OCI-LY1 (cell line): ENCODE results near the gene TSPAN6.

Source experiments
- H2AFZ ChIP-seq: fragments of 200-600 bp; sonication (generic), shearing (Covaris generic); 2 replicates; pipeline ENCODE4 v1.6.0; 2014; ENCODE audit warnings: antibody characterized with exemption, mild to moderate bottlenecking, low read length
- H3F3A ChIP-seq: fragments of 200-600 bp; sonication (generic), shearing (Covaris generic); 2 replicates; pipeline ENCODE4 v1.6.0; 2014; ENCODE audit warnings: mild to moderate bottlenecking, antibody characterized with exemption, low read length, moderate library complexity; ENCODE audit not compliant: insufficient read depth
- H3K27ac ChIP-seq: fragments of 200-600 bp; sonication (generic); 2 replicates; pipeline ENCODE4 v1.5.1; 2014; ENCODE audit warnings: low read length, mixed run types, mild to moderate bottlenecking, low read depth; ENCODE audit not compliant: poor library complexity, severe bottlenecking
- H3K27me3 ChIP-seq: fragments of 200-600 bp; sonication (generic); 2 replicates; pipeline ENCODE4 v1.6.0; 2014; ENCODE audit warnings: antibody characterized with exemption, mild to moderate bottlenecking, low read length, moderate library complexity; ENCODE audit not compliant: insufficient read depth
- H3K36me3 ChIP-seq: fragments of 200-600 bp; sonication (generic); 2 replicates; pipeline ENCODE4 v1.6.1; 2014; ENCODE audit warnings: mild to moderate bottlenecking, antibody characterized with exemption, low read length, moderate library complexity, mixed read lengths; ENCODE audit not compliant: insufficient read depth
- H3K4me1 ChIP-seq: fragments of 200-600 bp; sonication (generic); 2 replicates; pipeline ENCODE4 v1.5.1; 2014; ENCODE audit warnings: mild to moderate bottlenecking, low read length, moderate library complexity; ENCODE audit not compliant: insufficient read depth, severe bottlenecking
- H3K4me2 ChIP-seq: fragments of 200-600 bp; sonication (generic), shearing (Covaris generic); 2 replicates; pipeline ENCODE4 v1.6.1; 2014; ENCODE audit warnings: low read length
- H3K4me3 ChIP-seq: fragments of 200-600 bp; sonication (generic); 2 replicates; pipeline ENCODE4 v1.5.1; 2014; ENCODE audit warnings: low read length, low read depth, mild to moderate bottlenecking, mixed read lengths; ENCODE audit not compliant: poor library complexity, severe bottlenecking
- H3K79me2 ChIP-seq: fragments of 200-600 bp; shearing (Covaris generic); 2 replicates; pipeline ENCODE4 v1.6.1; 2016; ENCODE audit warnings: mixed run types, low read length, mixed read lengths; ENCODE audit not compliant: insufficient read depth
- H3K9ac ChIP-seq: fragments of 200-600 bp; sonication (generic), shearing (Covaris generic); 2 replicates; pipeline ENCODE4 v1.6.1; 2014; ENCODE audit warnings: mild to moderate bottlenecking, low read length, mixed read lengths
- H3K9me2 ChIP-seq: fragments of 200-600 bp; sonication (generic), shearing (Covaris generic); 2 replicates; pipeline ENCODE4 v1.6.1; 2014; ENCODE audit warnings: low read depth, mild to moderate bottlenecking, low read length, mixed read lengths
- H3K9me3 ChIP-seq: fragments of 200-600 bp; shearing (Covaris generic); 2 replicates; pipeline ENCODE4 v1.6.1; 2014; ENCODE audit warnings: low read length, mixed read lengths
- H4K20me1 ChIP-seq: fragments of 200-600 bp; sonication (generic), shearing (Covaris generic); 2 replicates; pipeline ENCODE4 v1.6.0; 2016; ENCODE audit warnings: mild to moderate bottlenecking, low read length; ENCODE audit not compliant: insufficient read depth
- EZH2 ChIP-seq: fragments of 200-600 bp; sonication (generic), shearing (Covaris generic); IDR thresholded peaks from 2 replicates; pipeline ENCODE4 v1.8.0; 2017; ENCODE audit warnings: borderline replicate concordance, mixed run types, mild to moderate bottlenecking, antibody characterized with exemption, low read length, moderate library complexity, mixed read lengths
- TF ChIP-seq, protein P1 (sequence below): fragments of 200-600 bp; sonication (generic), shearing (Covaris generic); IDR thresholded peaks from 2 replicates; pipeline ENCODE4 v1.5.1; 2017; ENCODE audit warnings: mild to moderate bottlenecking, antibody characterized with exemption, low read length, moderate library complexity, mixed read lengths

The TSPAN6 gene

DNA sequence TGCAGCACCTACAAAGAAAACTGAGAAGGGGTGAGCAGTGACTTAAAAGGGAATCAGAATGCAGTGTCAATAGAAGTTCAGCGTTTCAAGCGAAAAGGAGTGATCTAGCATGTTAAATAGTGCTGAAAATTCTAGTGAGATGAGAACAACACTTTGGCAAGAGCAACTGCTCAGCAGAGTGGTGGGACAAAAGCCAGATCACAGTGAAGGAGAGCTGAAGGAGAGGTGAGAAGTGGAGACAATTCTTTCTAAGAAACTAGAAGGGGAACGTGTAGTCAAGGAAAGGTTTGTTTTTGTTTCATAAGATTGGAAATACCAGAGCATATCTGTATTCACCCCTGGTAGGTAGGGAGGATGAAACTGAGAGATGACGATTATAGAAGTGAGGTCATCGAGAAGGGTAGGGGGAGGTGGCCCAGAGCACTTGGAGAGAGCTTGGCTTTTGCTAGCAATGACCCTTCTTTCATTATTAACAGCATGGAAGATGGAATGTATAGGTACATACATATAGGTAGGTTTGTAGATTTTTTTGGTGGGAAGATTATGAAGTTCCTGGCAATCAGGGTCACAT is 41.1 kb upstream of the TSPAN6 start:
- H4K20me1 ChIP-seq: no peaks in the 10 kb centered on the region
- H3F3A ChIP-seq: no peaks in the 10 kb centered on the region
- no peaks in the 10 kb centered on the region for H3K27me3 ChIP-seq
- H2AFZ ChIP-seq: no peak overlapping the region
- no peak overlapping the region for H3K9ac ChIP-seq
- H3K4me2 ChIP-seq: no peak overlapping the region
- no peaks in the 10 kb centered on the region for H3K36me3 ChIP-seq
- H3K27ac ChIP-seq: no peak overlapping the region
- H3K79me2 ChIP-seq: no peaks in the 10 kb centered on the region
- H3K9me2 ChIP-seq: no peaks in the 10 kb centered on the region
- H3K4me1 ChIP-seq: no peaks in the 10 kb centered on the region
- TF ChIP-seq, protein P1, sequence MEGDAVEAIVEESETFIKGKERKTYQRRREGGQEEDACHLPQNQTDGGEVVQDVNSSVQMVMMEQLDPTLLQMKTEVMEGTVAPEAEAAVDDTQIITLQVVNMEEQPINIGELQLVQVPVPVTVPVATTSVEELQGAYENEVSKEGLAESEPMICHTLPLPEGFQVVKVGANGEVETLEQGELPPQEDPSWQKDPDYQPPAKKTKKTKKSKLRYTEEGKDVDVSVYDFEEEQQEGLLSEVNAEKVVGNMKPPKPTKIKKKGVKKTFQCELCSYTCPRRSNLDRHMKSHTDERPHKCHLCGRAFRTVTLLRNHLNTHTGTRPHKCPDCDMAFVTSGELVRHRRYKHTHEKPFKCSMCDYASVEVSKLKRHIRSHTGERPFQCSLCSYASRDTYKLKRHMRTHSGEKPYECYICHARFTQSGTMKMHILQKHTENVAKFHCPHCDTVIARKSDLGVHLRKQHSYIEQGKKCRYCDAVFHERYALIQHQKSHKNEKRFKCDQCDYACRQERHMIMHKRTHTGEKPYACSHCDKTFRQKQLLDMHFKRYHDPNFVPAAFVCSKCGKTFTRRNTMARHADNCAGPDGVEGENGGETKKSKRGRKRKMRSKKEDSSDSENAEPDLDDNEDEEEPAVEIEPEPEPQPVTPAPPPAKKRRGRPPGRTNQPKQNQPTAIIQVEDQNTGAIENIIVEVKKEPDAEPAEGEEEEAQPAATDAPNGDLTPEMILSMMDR: no peak
- TF ChIP-seq EZH2: no peak
- no peaks in the 10 kb centered on the region for H3K9me3 ChIP-seq
- no peak overlapping the region for H3K4me3 ChIP-seq

DNA sequence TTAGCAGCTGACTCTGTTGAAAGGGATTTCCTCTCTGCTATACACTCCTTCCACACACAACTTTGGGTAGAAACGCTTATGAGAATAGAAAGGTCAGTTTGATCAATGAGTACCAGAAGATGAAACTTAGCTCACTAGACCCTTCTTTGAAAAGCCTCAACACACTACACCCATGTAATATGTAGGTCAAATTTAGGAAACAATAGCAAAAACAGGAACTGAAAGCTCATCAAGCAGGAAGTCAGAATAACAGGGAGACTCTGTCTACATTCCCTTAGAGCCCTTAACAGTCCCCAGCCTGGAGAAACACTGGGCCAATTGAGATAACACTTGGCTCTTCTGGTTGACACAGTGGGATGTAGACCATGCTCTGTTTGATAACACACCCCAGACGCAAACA is 38.1 kb upstream of the TSPAN6 start:
- H3K79me2 ChIP-seq: no peaks in the 10 kb centered on the region
- H4K20me1 ChIP-seq: no peaks in the 10 kb centered on the region
- H3K27ac ChIP-seq: no peak overlapping the region
- H3K27me3 ChIP-seq: no peaks in the 10 kb centered on the region
- no peak overlapping the region for H3K4me2 ChIP-seq
- H3K9me2 ChIP-seq: no peaks in the 10 kb centered on the region
- H3K9ac ChIP-seq: no peak overlapping the region
- TF ChIP-seq, protein P1: no peak
- TF ChIP-seq EZH2: no peak
- no peak overlapping the region for H3K4me3 ChIP-seq
- no peaks in the 10 kb centered on the region for H3K36me3 ChIP-seq
- H3K9me3 ChIP-seq: no peaks in the 10 kb centered on the region
- H2AFZ ChIP-seq: no peak overlapping the region
- no peaks in the 10 kb centered on the region for H3F3A ChIP-seq
- no peaks in the 10 kb centered on the region for H3K4me1 ChIP-seq

DNA sequence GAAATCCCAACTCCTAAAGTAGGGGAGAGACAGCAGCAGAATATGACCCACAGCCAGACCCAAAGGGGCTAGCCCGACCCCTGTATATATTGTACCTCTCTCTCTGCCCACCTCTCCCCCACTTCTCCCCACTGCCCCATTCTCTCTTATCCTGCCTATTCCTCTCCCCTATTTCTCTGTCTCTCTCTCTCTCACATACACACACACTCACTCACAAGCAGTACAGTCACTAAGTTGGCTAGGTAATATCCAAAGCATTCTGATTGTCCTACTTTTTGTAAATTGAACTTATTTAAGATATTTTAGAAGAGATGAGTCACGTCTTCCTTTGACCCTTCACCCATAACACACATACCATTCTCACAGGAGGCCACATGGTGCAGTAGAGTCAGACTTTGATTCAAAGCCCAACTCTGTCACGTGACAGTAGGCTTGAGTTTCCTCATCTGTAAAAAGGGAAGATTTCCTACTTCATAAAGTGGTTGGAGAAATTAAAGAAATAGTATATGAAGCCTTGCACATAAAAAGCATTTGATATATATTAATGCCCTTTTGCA is 36.9 kb upstream of the TSPAN6 start:
- Histone ChIP-seq H3K36me3 (no peaks in the 10 kb centered on the region), H3K4me2 (no peak overlapping the region), H3K4me3 (no peak overlapping the region), H3F3A (no peaks in the 10 kb centered on the region), H4K20me1 (no peaks in the 10 kb centered on the region), H3K9me3 (no peaks in the 10 kb centered on the region), H3K79me2 (no peaks in the 10 kb centered on the region), H3K4me1 (no peaks in the 10 kb centered on the region), H3K9ac (no peak overlapping the region), H3K27ac (no peak overlapping the region), H2AFZ (no peak overlapping the region), H3K27me3 (no peaks in the 10 kb centered on the region), H3K9me2 (no peaks in the 10 kb centered on the region)
- no peak for TF ChIP-seq EZH2
- TF ChIP-seq, protein P1: no peak
